Spleen (tissue), 11 donors: ENCODE results near the gene MICU1. TPM values are rescaled to one million over a fixed set of nuclear protein-coding genes. Genes with fewer than 3 reads are reported as not detected.
"Not testable (repeated sequence)": the region's sequence is repeated elsewhere in the genome, so short reads cannot be mapped to it uniquely, and the experiment has no call there.

ENCODE experiments used
- DNase-seq: peaks from one replicate; pipeline ENCODE4 v3.0.0-alpha.2; 2020
- H3K27ac ChIP-seq, 8 donors: fragments of 200-600 bp; sonication (generic) in 7 of 8; 1 replicate in 4 of 8; 2 replicates in 4 of 8; pipeline versions ENCODE4 v1.5.0 to v1.8.0; 2016 to 2021; ENCODE audit warnings: inconsistent platforms in 4 of 8, mild to moderate bottlenecking in 4 of 8, moderate library complexity in 1 of 8
- H3K27me3 ChIP-seq, 7 donors: fragments of 200-600 bp; sonication (generic) in 6 of 7; replicated peaks in 1 of 7; 1 replicate in 4 of 7; 2 replicates in 3 of 7; pipeline versions ENCODE4 v1.5.0 to v1.8.0; 2016 to 2021; ENCODE audit warnings: inconsistent platforms in 3 of 7, mild to moderate bottlenecking in 1 of 7
- H3K36me3 ChIP-seq, 6 donors: fragments of 200-600 bp; sonication (generic) in 5 of 6; 1 replicate in 4 of 6; 2 replicates in 2 of 6; pipeline versions ENCODE4 v1.5.0 to v1.8.0; 2016 to 2021; ENCODE audit warnings: inconsistent platforms in 2 of 6
- H3K4me1 ChIP-seq, 6 donors: fragments of 200-600 bp; sonication (generic) in 5 of 6; 1 replicate in 3 of 6; 2 replicates in 3 of 6; pipeline versions ENCODE4 v1.5.0 to v1.8.0; 2016 to 2021; ENCODE audit warnings: inconsistent platforms in 3 of 6
- H3K4me3 ChIP-seq, 8 donors: fragments of 200-600 bp; sonication (generic) in 7 of 8; 1 replicate in 4 of 8; 2 replicates in 4 of 8; pipeline versions ENCODE4 v1.5.0 to v1.8.0; 2016 to 2021; ENCODE audit warnings: inconsistent platforms in 4 of 8, mild to moderate bottlenecking in 4 of 8, moderate library complexity in 2 of 8
- H3K9me3 ChIP-seq, 8 donors: fragments of 200-600 bp; sonication (generic) in 7 of 8; 1 replicate in 4 of 8; 2 replicates in 4 of 8; pipeline versions ENCODE4 v1.5.0 to v1.8.0; 2016 to 2021; ENCODE audit warnings: inconsistent platforms in 4 of 8
- POLR2A ChIP-seq, 3 donors: fragments of 450-650 bp; IDR thresholded peaks; one replicate each; pipeline ENCODE4 v1.5.1; 2017; ENCODE audit warnings: antibody characterized with exemption in 3 of 3, mild to moderate bottlenecking in 1 of 3
- POLR2AphosphoS5 ChIP-seq, 3 donors: sonication (generic); formaldehyde crosslinking; IDR thresholded peaks; one replicate each; pipeline ENCODE4 v1.5.1; 2017; ENCODE audit warnings: antibody characterized with exemption in 3 of 3
- WGBS, 5 donors: extraction: QIAGEN DNeasy Blood & Tissue Kit in 3 of 5; methylation state at CpG; one replicate each; pipeline versions ENCODE4 v1.1.5 to v1.1.7; 2013 to 2018; 5-methylcytosine and 5-hydroxymethylcytosine counted together
- intact Hi-C: fragments of 100-400 bp; cut with DNase I; formaldehyde crosslinking; loops from one replicate; pipeline ENCODE4 v1.15.0; 2023; ENCODE audit warnings: low total_unique reads
- polyA plus RNA-seq, 3 donors: library from polyadenylated mRNA; stranded (reverse); fragments of 200-250 nt; gene quantifications; one replicate each; pipeline ENCODE4 v1.2.1, GENCODE V29; 2013
- total RNA-seq, 7 donors: library from RNA; depleted of rRNA in 3 of 7; stranded (reverse); fragments of >200 nt in 3 of 7; fragmentation: NEBNext Ultra II Directional in 4 of 7; extraction: Animal tissue kit (Norgen Biotek cat#: 25700) in 4 of 7; gene quantifications; one replicate each; pipeline versions ENCODE4 v1.1.0 to v1.2.1, GENCODE V29; 2016 to 2021
- TF ChIP-seq, protein P1 (sequence below), 11 experiments: fragments of 200-600 bp in 7 of 11; fragments of 450-650 bp in 4 of 11; sonication (generic) in 4 of 11; IDR thresholded peaks in 8 of 11; conservative IDR thresholded peaks in 3 of 11; 1 replicate in 7 of 11; 2 replicates in 4 of 11; pipeline versions ENCODE4 v1.4.0 to v1.8.0; 2016 to 2021; ENCODE audit warnings: antibody characterized with exemption in 11 of 11, inconsistent platforms in 4 of 11, mild to moderate bottlenecking in 1 of 11
- donor health status: healthy with polysubstance abuse.
- donor health status: DM: no; HTN: no; CAD: no; lungs with moderate emphysema.
- donor health status: DM: no; HTN: no; CAD: no.
- donor health status: Bipolar disorder and iron deficiency.
- donor health status: healthy.
- donor health status: DM: no; HTN: no; CAD: no.
- donor health status: DM: yes; HTN: yes; CAD: no.

The MICU1 gene
- total and polyA plus RNA-seq, 10 donors: 16.4 to 58.4 (median 46.5) TPM

DNA sequence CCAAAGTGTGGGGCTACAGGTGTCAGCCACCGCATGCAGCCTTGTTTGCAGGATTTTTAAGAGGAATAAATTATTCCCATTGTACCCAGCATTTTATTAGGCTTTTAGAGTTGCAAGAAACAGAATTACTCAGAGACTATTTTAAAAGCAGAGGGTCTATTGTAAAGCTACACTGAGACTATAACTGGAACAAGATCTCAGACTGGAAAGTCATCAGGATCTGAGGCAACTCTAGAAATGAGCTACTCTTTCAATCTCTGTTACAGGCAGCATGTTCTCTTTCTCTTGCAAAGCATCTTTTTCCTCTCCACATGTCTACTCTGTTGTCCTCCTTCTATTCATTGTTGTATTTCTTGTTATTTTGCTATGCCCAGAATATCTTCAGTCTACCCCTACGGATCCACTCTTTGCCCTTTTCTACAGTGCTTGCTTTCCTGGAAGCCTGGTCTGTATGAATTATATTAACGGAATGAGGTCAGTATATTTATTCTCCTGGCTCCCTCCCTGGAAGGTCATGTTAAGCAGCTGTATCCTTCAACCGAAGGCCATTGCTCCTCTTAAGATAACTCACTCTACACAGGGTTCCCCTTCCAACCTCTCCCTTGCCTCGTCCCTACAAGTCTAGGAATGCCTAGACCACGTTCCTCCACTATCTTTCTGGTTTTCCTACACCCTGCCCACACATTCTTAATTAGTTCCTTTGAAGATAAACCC is 27.7 kb upstream of the MICU1 start:
- no peak overlapping the region for H3K4me3 ChIP-seq
- 64 to 78% (median 70%) methylated on average over 6 of the region's 6 CpGs for WGBS, 5 donors
- peaks cover 0 to 7% (median 0%) of the 10 kb centered on the region in 6 donors for H3K4me1 ChIP-seq
- H3K27me3 ChIP-seq: no peaks in the 10 kb centered on the region
- TF ChIP-seq, protein P1, sequence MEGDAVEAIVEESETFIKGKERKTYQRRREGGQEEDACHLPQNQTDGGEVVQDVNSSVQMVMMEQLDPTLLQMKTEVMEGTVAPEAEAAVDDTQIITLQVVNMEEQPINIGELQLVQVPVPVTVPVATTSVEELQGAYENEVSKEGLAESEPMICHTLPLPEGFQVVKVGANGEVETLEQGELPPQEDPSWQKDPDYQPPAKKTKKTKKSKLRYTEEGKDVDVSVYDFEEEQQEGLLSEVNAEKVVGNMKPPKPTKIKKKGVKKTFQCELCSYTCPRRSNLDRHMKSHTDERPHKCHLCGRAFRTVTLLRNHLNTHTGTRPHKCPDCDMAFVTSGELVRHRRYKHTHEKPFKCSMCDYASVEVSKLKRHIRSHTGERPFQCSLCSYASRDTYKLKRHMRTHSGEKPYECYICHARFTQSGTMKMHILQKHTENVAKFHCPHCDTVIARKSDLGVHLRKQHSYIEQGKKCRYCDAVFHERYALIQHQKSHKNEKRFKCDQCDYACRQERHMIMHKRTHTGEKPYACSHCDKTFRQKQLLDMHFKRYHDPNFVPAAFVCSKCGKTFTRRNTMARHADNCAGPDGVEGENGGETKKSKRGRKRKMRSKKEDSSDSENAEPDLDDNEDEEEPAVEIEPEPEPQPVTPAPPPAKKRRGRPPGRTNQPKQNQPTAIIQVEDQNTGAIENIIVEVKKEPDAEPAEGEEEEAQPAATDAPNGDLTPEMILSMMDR (IDR thresholded peaks at IDR 0.05 in 8 of 11, conservative IDR thresholded peaks at IDR 0.05 in 3 of 11): no peak
- TF ChIP-seq POLR2AphosphoS5 (IDR thresholded peaks at IDR 0.05): no peak
- TF ChIP-seq POLR2A (IDR thresholded peaks at IDR 0.05): no peak
- H3K36me3 ChIP-seq: no peaks in the 10 kb centered on the region
- intact Hi-C loops: no loop called here
- DNase-seq: no peak
- no peaks in the 10 kb centered on the region for H3K9me3 ChIP-seq
- H3K27ac ChIP-seq: peak overlapping the region in 2 of 8 donors; percentile 22 to 41

DNA sequence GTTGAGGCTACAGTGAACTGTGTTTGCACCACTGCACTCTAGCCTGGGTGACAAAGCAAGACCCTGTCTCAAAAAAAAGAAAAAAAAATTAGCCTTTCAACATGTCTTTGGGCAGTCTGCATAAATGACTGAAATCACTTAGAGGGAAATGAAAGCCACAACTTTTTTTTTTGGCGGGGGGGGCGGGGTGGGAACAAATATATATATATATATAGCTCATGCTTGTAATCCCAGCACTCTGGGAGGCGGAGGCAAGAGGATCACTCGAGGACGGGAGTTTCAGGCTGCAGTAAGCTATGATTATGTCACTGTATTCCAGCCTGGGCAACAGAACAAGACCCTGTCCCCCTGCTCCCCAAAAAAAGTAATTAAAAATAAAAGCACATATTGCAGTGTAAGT is 23.4 kb upstream of the MICU1 start:
- 37 to 50% (median 46%) methylated on average over 5 of the region's 5 CpGs for WGBS, 5 donors
- Histone ChIP-seq H3K4me1 (peaks cover 0 to 8% (median 0%) of the 10 kb centered on the region in 6 donors), H3K4me3 (no peak overlapping the region), H3K27ac (no peak overlapping the region), H3K27me3 (no peaks in the 10 kb centered on the region), H3K9me3 (no peaks in the 10 kb centered on the region), H3K36me3 (no peaks in the 10 kb centered on the region)
- no peak for TF ChIP-seq POLR2A (IDR thresholded peaks at IDR 0.05)
- TF ChIP-seq, protein P1 (IDR thresholded peaks at IDR 0.05 in 8 of 11, conservative IDR thresholded peaks at IDR 0.05 in 3 of 11): no peak
- TF ChIP-seq POLR2AphosphoS5 (IDR thresholded peaks at IDR 0.05): no peak
- no peak for DNase-seq
- intact Hi-C loops: no loop called here

DNA sequence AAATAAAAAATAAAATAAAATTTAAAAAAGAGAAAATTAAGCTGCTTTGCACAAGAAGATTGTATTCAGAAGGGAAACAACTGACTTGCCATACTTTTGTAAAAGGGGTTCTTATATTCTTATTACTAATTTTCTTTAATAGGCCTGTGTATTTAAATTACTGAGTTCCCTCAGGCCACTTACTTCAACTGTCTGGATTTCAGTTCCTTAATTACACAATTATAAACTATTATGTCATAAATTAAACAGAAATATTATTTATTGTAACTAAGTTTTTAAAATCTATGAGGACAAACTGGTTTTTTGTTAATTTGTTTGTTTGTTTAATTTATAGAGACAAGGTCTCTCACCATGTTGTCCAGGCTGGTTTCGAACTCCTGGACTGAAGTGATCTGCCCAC is 22.4 kb upstream of the MICU1 start:
- Histone ChIP-seq H3K4me3 (no peak overlapping the region), H3K27ac (no peak overlapping the region), H3K27me3 (no peaks in the 10 kb centered on the region), H3K36me3 (no peaks in the 10 kb centered on the region), H3K4me1 (peaks cover 0 to 8% (median 0%) of the 10 kb centered on the region in 6 donors), H3K9me3 (no peaks in the 10 kb centered on the region)
- whole genome bisulfite sequencing, 5 donors: 82 to 94% (median 92%) methylated on average over 1 of the region's 1 CpG
- DNase-seq: no peak
- intact Hi-C loops: no loop called here
- TF ChIP-seq POLR2AphosphoS5 (IDR thresholded peaks at IDR 0.05) (no peak), POLR2A (IDR thresholded peaks at IDR 0.05) (no peak)
- TF ChIP-seq, protein P1 (IDR thresholded peaks at IDR 0.05 in 8 of 11, conservative IDR thresholded peaks at IDR 0.05 in 3 of 11): no peak

DNA sequence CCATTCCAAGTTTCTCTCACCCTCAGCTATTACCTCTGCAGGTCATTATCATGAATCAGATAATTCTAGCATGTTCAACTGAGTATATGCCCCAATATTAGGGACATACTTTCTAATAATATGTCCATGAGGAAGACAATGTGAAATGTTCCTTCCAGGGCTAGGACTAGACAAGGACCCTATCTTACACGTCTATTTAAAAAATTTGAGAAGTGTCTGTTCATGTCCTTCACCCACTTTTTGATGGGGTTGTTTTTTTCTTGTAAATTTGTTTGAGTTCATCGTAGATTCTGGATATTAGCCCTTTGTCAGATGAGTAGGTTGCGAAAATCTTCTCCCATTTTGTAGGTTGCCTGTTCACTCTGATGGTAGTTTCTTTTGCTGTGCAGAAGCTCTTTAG is 21.1 kb upstream of the MICU1 start:
- H3K9me3 ChIP-seq, H3K4me1 ChIP-seq, H3K4me3 ChIP-seq, H3K27ac ChIP-seq, intact Hi-C loops, DNase-seq, H3K36me3 ChIP-seq, H3K27me3 ChIP-seq: not testable (repeated sequence)
- WGBS, 5 donors: 81 to 98% (median 94%) methylated on average over 3 of the region's 3 CpGs
